Measurements from ENCODE around the gene MUSK. TPM values are rescaled to one million over a fixed set of nuclear protein-coding genes. Genes with fewer than 3 reads are reported as not detected.
A peak's percentile ranks its signal among the peaks of the same experiment; 100 is the strongest.

Gene MUSK
- total RNA-seq, 1 experiment from 2014 or later, result not detected

DNA sequence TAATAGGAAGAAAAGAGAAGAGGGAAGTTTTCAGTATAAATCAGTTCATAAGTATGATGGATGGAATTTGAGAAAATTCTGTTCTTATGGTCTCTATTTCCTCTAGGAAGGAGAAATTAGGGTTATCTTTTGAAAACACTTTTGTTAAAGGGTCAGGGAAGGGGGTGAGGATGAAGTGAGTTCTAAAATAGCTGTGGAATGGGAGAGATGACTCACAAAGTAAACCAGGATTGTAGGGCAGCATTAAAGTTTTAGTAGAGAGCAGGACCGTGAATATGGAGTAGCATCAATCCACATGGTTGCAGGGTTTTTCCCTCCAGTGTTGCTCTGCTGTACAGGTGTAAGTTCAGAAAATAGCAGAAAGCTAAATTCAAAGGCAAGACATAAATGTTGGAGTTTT lies 32.4 kb downstream of the MUSK start:
- DNase-seq (ENCODE audit: low read depth, low spot score) (peak; percentile 8), ATAC-seq (no peak)
- intact Hi-C loops (cut with micrococcal nuclease; ENCODE audit: unreplicated experiment), result no loop called here
- Histone ChIP-seq H3K27ac (ENCODE audit: low read length) (no peak overlapping the region), H3K9me3 (ENCODE audit: control insufficient read depth, insufficient read depth, low read depth, low read length) (no peaks in the 10 kb centered on the region), H3K27me3 (ENCODE audit: control insufficient read depth, insufficient read depth, low read length) (no peaks in the 10 kb centered on the region), H3K4me3 (ENCODE audit: low read depth in 2 of 2, low read length in 2 of 2) (no peak overlapping the region), H3K4me1 (ENCODE audit: control insufficient read depth, insufficient read depth, low read length) (no peaks in the 10 kb centered on the region), H3K36me3 (ENCODE audit: control insufficient read depth, insufficient read depth, low read length) (no peaks in the 10 kb centered on the region)
- CTCF ChIA-PET, result no interaction called here
- in situ Hi-C loops (cut with HindIII; ENCODE audit: low pct_unique_long_range_greater_than_20kb, low sequenced_read_pairs), result no loop called here
- TF ChIP-seq TCF7L2 (IDR thresholded peaks at IDR 0.05; ENCODE audit: low read depth, low read length) (no peak), SIN3A (IDR thresholded peaks at IDR 0.05; ENCODE audit: borderline replicate concordance, insufficient read depth, low read depth, low read length) (no peak), POLR2AphosphoS5 (IDR thresholded peaks at IDR 0.05; ENCODE audit: low read depth, low read length) (no peak)
- TF ChIP-seq, protein P1, sequence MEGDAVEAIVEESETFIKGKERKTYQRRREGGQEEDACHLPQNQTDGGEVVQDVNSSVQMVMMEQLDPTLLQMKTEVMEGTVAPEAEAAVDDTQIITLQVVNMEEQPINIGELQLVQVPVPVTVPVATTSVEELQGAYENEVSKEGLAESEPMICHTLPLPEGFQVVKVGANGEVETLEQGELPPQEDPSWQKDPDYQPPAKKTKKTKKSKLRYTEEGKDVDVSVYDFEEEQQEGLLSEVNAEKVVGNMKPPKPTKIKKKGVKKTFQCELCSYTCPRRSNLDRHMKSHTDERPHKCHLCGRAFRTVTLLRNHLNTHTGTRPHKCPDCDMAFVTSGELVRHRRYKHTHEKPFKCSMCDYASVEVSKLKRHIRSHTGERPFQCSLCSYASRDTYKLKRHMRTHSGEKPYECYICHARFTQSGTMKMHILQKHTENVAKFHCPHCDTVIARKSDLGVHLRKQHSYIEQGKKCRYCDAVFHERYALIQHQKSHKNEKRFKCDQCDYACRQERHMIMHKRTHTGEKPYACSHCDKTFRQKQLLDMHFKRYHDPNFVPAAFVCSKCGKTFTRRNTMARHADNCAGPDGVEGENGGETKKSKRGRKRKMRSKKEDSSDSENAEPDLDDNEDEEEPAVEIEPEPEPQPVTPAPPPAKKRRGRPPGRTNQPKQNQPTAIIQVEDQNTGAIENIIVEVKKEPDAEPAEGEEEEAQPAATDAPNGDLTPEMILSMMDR (IDR thresholded peaks at IDR 0.05), result no peak
- TF ChIP-seq, protein P2, sequence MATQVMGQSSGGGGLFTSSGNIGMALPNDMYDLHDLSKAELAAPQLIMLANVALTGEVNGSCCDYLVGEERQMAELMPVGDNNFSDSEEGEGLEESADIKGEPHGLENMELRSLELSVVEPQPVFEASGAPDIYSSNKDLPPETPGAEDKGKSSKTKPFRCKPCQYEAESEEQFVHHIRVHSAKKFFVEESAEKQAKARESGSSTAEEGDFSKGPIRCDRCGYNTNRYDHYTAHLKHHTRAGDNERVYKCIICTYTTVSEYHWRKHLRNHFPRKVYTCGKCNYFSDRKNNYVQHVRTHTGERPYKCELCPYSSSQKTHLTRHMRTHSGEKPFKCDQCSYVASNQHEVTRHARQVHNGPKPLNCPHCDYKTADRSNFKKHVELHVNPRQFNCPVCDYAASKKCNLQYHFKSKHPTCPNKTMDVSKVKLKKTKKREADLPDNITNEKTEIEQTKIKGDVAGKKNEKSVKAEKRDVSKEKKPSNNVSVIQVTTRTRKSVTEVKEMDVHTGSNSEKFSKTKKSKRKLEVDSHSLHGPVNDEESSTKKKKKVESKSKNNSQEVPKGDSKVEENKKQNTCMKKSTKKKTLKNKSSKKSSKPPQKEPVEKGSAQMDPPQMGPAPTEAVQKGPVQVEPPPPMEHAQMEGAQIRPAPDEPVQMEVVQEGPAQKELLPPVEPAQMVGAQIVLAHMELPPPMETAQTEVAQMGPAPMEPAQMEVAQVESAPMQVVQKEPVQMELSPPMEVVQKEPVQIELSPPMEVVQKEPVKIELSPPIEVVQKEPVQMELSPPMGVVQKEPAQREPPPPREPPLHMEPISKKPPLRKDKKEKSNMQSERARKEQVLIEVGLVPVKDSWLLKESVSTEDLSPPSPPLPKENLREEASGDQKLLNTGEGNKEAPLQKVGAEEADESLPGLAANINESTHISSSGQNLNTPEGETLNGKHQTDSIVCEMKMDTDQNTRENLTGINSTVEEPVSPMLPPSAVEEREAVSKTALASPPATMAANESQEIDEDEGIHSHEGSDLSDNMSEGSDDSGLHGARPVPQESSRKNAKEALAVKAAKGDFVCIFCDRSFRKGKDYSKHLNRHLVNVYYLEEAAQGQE (IDR thresholded peaks at IDR 0.05; ENCODE audit: insufficient read depth in 1 of 2, low read depth in 2 of 2, low read length in 1 of 2), result no peak
- no TSS peak for BruUV-seq (replicated peaks)
- POLR2A ChIA-PET, result no interaction called here

- POLR2A ChIA-PET, result no interaction called here
- Histone ChIP-seq H3K4me3 (ENCODE audit: low read depth in 2 of 2, low read length in 2 of 2) (no peak overlapping the region), H3K27me3 (ENCODE audit: control insufficient read depth, insufficient read depth, low read length) (no peaks in the 10 kb centered on the region), H3K4me1 (ENCODE audit: control insufficient read depth, insufficient read depth, low read length) (no peaks in the 10 kb centered on the region), H3K36me3 (ENCODE audit: control insufficient read depth, insufficient read depth, low read length) (no peaks in the 10 kb centered on the region), H3K27ac (ENCODE audit: low read length) (no peak overlapping the region), H3K9me3 (ENCODE audit: control insufficient read depth, insufficient read depth, low read depth, low read length) (no peaks in the 10 kb centered on the region)
- no peak for ATAC-seq
- DNase-seq (ENCODE audit: low read depth, low spot score), result no peak
- CTCF ChIA-PET, result no interaction called here
- in situ Hi-C loops (cut with HindIII; ENCODE audit: low pct_unique_long_range_greater_than_20kb, low sequenced_read_pairs), result no loop called here
- TF ChIP-seq POLR2AphosphoS5 (IDR thresholded peaks at IDR 0.05; ENCODE audit: low read depth, low read length) (no peak), SIN3A (IDR thresholded peaks at IDR 0.05; ENCODE audit: borderline replicate concordance, insufficient read depth, low read depth, low read length) (no peak), TCF7L2 (IDR thresholded peaks at IDR 0.05; ENCODE audit: low read depth, low read length) (no peak)
- TF ChIP-seq, protein P2 (IDR thresholded peaks at IDR 0.05; ENCODE audit: insufficient read depth in 1 of 2, low read depth in 2 of 2, low read length in 1 of 2), result no peak
- TF ChIP-seq, protein P1 (IDR thresholded peaks at IDR 0.05), result no peak
- intact Hi-C loops (cut with micrococcal nuclease; ENCODE audit: unreplicated experiment), result no loop called here
- BruUV-seq (replicated peaks), result no TSS peak
Measured at GRCh38 chr9:110703669-110704068, 35.1 kb downstream of the MUSK start.

Measured in Panc1 (cell line).